A549 treated with AZD2906 at 1 μM for 4 hours (cell line): ENCODE results near the gene SERPINB13. TPM values are rescaled to one million over a fixed set of nuclear protein-coding genes. Genes with fewer than 3 reads are reported as not detected.

Source experiments
- total RNA-seq: library from RNA; stranded (reverse); fragments of 200-300 nt; extraction: Qiagen RNA extraction; gene quantifications from 5 replicates; pipeline ENCODE4 v1.2.3, GENCODE V29; 2022

SERPINB13 gene
- not detected in 5 replicates for total RNA-seq

DNA sequence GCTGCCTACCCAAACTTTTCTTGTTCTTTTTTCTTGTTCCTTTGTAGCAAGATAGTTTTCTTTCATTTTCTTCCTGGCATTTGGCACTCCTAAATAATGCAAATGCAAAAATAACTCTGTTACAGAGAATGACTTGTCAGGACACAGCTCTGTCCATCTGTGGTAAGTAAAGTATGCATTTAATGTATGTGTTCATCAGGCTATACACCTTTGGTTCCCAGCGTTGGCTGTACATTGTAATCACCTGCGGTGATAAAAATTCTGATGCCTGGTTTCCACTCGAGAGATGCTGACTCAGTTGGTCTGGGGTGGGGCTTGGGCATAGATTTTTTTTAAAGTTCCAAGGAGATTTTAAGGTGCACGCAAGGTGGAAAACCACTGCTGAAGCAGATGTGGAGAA lies at the start of gene SERPINB13:
SERPINB13 (plus strand) TSS at position 378 of the 400 bp plus-strand sequence. CDS start 1,325 bp downstream, outside the sequence.

DNA sequence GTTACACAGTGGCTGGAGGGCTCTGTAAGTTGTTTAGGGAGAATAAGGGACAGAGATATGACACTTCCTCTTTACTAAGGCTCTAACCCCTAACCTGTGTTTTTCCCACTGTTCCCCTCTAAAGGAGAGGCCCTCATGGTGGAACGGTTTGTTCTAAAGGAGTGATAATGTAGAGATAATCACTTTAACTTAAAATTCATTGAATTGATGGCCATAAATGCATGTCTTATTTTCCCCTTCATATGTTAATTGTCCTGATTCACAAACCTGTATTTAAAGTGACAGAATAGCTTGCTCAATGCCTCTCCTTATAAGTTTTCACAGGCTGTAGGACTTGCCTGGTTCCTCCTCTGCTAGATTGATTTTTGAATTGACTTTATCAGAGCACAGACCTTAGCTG lies 45.1 kb upstream of the SERPINB13 start, which contains the start of gene SERPINB12:
SERPINB12 (plus strand) TSS at position 301 of the 400 bp plus-strand sequence. CDS start 13,791 bp downstream, outside the sequence.

GRCh38 chr18:63644142-63644541 lies 57.0 kb downstream of the SERPINB13 start, which contains the start of gene SERPINB4:
SERPINB4 (minus strand) TSS chr18:63644256; CDS start chr18:63643577, 679 bp downstream.

Other genes with a start within 250 kb of the SERPINB13 start
- gene KDSR, start 220.1 kb upstream of the SERPINB13 start, total RNA-seq = 35.1 to 40.0 TPM (median 39.1 TPM) in 5 replicates
- gene VPS4B, start 164.9 kb upstream of the SERPINB13 start, total RNA-seq = 18.5 to 24.8 TPM (median 20.3 TPM) in 5 replicates
- 0.09 to 0.34 TPM (median 0.10 TPM) in 5 replicates for gene SERPINB5, start 110.4 kb upstream of the SERPINB13 start, total RNA-seq
- gene SERPINB12, start 45.0 kb upstream of the SERPINB13 start, total RNA-seq = not detected in 5 replicates
- 0.06 to 0.17 TPM (median 0.10 TPM) in 5 replicates for gene SERPINB4, start 56.9 kb downstream of the SERPINB13 start, total RNA-seq
- 0.06 to 0.14 TPM (median 0.09 TPM) in 5 replicates for gene SERPINB3, start 74.5 kb downstream of the SERPINB13 start, total RNA-seq
- gene SERPINB11, start 115.6 kb downstream of the SERPINB13 start, total RNA-seq = 0.03 to 0.16 TPM in 2 of 5 replicates, not detected in the others
- gene SERPINB7, start 188.1 kb downstream of the SERPINB13 start, total RNA-seq = 1.6 to 3.0 TPM (median 2.2 TPM) in 5 replicates